B cell (primary cell): ENCODE data around the gene TRIM46. TPM values are rescaled to one million over a fixed set of nuclear protein-coding genes. Genes with fewer than 3 reads are reported as not detected.

Experiments
- ATAC-seq: fragments of 200-7000 bp; cut with Tn5 transposase; one replicate; pipeline ENCODE4 v1.10.0; 2021; ENCODE audit warnings: low read depth, mild to moderate bottlenecking, moderate number of reproducible peaks, moderate library complexity
- CTCF ChIA-PET: fragments of 350-600 bp; sonication (Branson Sonifier 250); formaldehyde crosslinking; loops from one replicate; lab custom pipeline; 2021; ENCODE audit warnings: antibody characterized with exemption, inconsistent platforms; lab: Charles Lee
- POLR2A ChIA-PET: fragments of 350-600 bp; sonication (Branson Sonifier 250); formaldehyde crosslinking; loops from one replicate; lab custom pipeline; 2021; ENCODE audit warnings: antibody characterized with exemption; lab: Charles Lee
- DNase-seq: peaks from one replicate; pipeline ENCODE4 v3.0.0; 2013
- H2AFZ ChIP-seq: 2 replicates; pipeline ENCODE4 v1.6.1; 2012; ENCODE audit warnings: mild to moderate bottlenecking, low read depth, low read length; ENCODE audit not compliant: insufficient read depth, poor library complexity, severe bottlenecking
- H3K27ac ChIP-seq, 2 donors: 1 replicate in 1 of 2; 2 replicates in 1 of 2; pipeline ENCODE4 v1.5.1; 2012 to 2013; ENCODE audit warnings: low read length in 2 of 2, mild to moderate bottlenecking in 2 of 2, moderate library complexity in 1 of 2
- H3K27me3 ChIP-seq, 4 experiments: fragments of 200-600 bp in 1 of 4; sonication (generic) in 1 of 4; replicated peaks in 1 of 4; 1 replicate in 2 of 4; 2 replicates in 2 of 4; pipeline versions ENCODE4 v1.6.1 to v1.7.0; 2013 to 2016; ENCODE audit warnings: low read length in 3 of 4, mild to moderate bottlenecking in 2 of 4, mixed read lengths in 1 of 4, moderate library complexity in 1 of 4; ENCODE audit not compliant: insufficient read depth in 4 of 4, control insufficient read depth in 3 of 4; ENCODE audit errors: control extremely low read depth in 1 of 4
- H3K36me3 ChIP-seq, 2 experiments: replicated peaks in 1 of 2; 1 replicate in 1 of 2; 2 replicates in 1 of 2; pipeline versions ENCODE4 v1.6.1 to v1.7.1; 2013; ENCODE audit warnings: low read length in 1 of 2; ENCODE audit not compliant: insufficient read depth in 2 of 2, control insufficient read depth in 1 of 2; ENCODE audit errors: control extremely low read depth in 1 of 2, extremely low read depth in 1 of 2
- H3K4me1 ChIP-seq, 2 donors: fragments of 200-600 bp in 1 of 2; sonication (generic) in 1 of 2; 1 replicate in 1 of 2; 2 replicates in 1 of 2; pipeline versions ENCODE4 v1.5.1 to v1.6.1; 2013 to 2017; ENCODE audit warnings: low read length in 2 of 2; ENCODE audit not compliant: control insufficient read depth in 2 of 2, insufficient read depth in 2 of 2
- H3K4me2 ChIP-seq: replicated peaks from 2 replicates; pipeline ENCODE3; 2012; ENCODE audit warnings: mild to moderate bottlenecking, low read depth, low read length; ENCODE audit not compliant: poor library complexity, severe bottlenecking
- H3K4me3 ChIP-seq, 5 experiments: fragments of 200-600 bp in 1 of 5; sonication (generic) in 1 of 5; 1 replicate in 3 of 5; 2 replicates in 2 of 5; pipeline versions ENCODE4 v1.5.1 to v1.7.0; 2011 to 2016; ENCODE audit warnings: low read length in 4 of 5, mild to moderate bottlenecking in 4 of 5, low read depth in 2 of 5, control low read depth in 1 of 5, moderate library complexity in 1 of 5; ENCODE audit not compliant: insufficient read depth in 1 of 5; ENCODE audit errors: control extremely low read depth in 1 of 5, extremely low read depth in 1 of 5
- H3K79me2 ChIP-seq: fragments of 200-600 bp; sonication (generic); one replicate; pipeline ENCODE4 v1.6.0; 2016; ENCODE audit warnings: low read length; ENCODE audit not compliant: control insufficient read depth, insufficient read depth
- H3K9ac ChIP-seq: fragments of 200-600 bp; sonication (generic); 2 replicates; pipeline ENCODE4 v1.6.1; 2017; ENCODE audit warnings: mild to moderate bottlenecking, low read length, moderate library complexity
- H3K9me3 ChIP-seq, 3 donors: one replicate each; pipeline versions ENCODE4 v1.6.1 to v1.7.1; 2013; ENCODE audit warnings: low read length in 2 of 3; ENCODE audit not compliant: control insufficient read depth in 2 of 3, insufficient read depth in 1 of 3; ENCODE audit errors: control extremely low read depth in 1 of 3
- H4K20me1 ChIP-seq: 2 replicates; pipeline ENCODE4 v1.6.0; 2012; ENCODE audit warnings: mild to moderate bottlenecking, low read length; ENCODE audit not compliant: insufficient read depth, control insufficient read depth, poor library complexity, severe bottlenecking
- H3K27ac Mint-ChIP-seq: one replicate; pipeline ENCODE4 v1.8.0; 2021; ENCODE audit warnings: mixed read lengths
- H3K27me3 Mint-ChIP-seq: one replicate; pipeline ENCODE4 v1.8.0; 2021; ENCODE audit warnings: mixed read lengths
- H3K4me1 Mint-ChIP-seq: one replicate; pipeline ENCODE4 v1.8.0; 2021; ENCODE audit warnings: mixed read lengths
- H3K4me3 Mint-ChIP-seq: one replicate; pipeline ENCODE4 v1.8.0; 2021; ENCODE audit warnings: mixed read lengths
- H3K9me3 Mint-ChIP-seq: one replicate; pipeline ENCODE4 v1.8.0; 2022; ENCODE audit warnings: mixed read lengths; ENCODE audit not compliant: insufficient read depth
- EZH2 ChIP-seq: IDR thresholded peaks from 2 replicates; pipeline ENCODE4 v1.6.1; 2012; ENCODE audit warnings: borderline replicate concordance, low read depth, mild to moderate bottlenecking, moderate library complexity, low read length; ENCODE audit not compliant: insufficient read depth, poor library complexity, severe bottlenecking
- WGBS: methylation state at CpG from one replicate; pipeline ENCODE4 v1.1.5; 2013; ENCODE audit warnings: missing lambda C conversion rate; ENCODE audit not compliant: insufficient coverage; 5-methylcytosine and 5-hydroxymethylcytosine counted together
- intact Hi-C: fragments of 100-400 bp; cut with micrococcal nuclease; formaldehyde crosslinking; loops from one replicate; pipeline ENCODE4 v1.10.0; 2022
- polyA plus RNA-seq: library from polyadenylated mRNA; depleted of rRNA; stranded (reverse); fragments of >200 nt; gene quantifications from 2 replicates; pipeline ENCODE4 v1.2.3, GENCODE V29; 2012
- total RNA-seq, 2 donors: library from RNA; stranded (reverse); fragments of 120-200 nt in 1 of 2; gene quantifications; 1 replicate in 1 of 2; 2 replicates in 1 of 2; pipeline versions ENCODE4 v1.2.3 to v1.2.4, GENCODE V29; 2013 to 2022
- TF ChIP-seq, protein P1 (sequence below): fragments of 200-600 bp; IDR thresholded peaks from one replicate; pipeline ENCODE4 v1.8.0; 2022; ENCODE audit warnings: antibody characterized with exemption, mild to moderate bottlenecking

TRIM46 gene
- total and polyA plus RNA-seq, 2 donors (not counting 1 experiment from before 2014, with no cell fraction given) = 2.6 to 3.4 TPM

DNA sequence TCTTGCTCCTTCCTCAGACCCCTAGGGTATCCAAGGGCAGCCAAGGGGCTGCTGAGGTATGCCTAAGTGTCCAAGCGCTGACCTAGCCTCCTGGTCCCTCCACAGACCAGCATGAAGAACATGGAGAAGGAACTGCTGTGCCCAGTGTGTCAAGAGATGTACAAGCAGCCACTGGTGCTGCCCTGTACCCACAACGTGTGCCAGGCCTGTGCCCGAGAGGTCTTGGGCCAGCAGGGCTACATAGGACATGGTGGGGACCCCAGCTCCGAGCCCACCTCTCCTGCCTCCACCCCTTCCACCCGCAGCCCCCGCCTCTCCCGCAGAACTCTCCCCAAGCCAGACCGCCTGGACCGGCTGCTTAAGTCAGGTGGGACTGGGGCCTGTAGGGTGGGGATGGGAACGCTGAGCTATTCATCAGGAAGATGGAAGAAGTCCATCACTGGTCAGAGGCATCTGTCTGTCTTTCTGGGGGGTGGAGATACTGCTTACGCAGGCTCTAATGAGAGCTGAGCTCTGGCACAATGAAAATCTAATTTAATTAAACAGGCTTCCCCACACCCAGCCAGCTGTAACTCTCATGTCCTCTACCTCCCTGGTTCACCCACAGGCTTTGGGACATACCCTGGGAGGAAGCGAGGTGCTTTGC is 1.8 kb downstream of the TRIM46 start:
- no peaks in the 10 kb centered on the region for H3K9me3 Mint-ChIP-seq
- H3K27me3 Mint-ChIP-seq = no peaks in the 10 kb centered on the region
- ATAC-seq (no peak), DNase-seq (peak; percentile 37)
- ChIA-PET CTCF (interaction anchor here (0.6 to 12.7 kb wide), 15 partner anchors 10 to 394 kb away, joined by 3 to 196 read pairs (median 4); partner anchors contain the start of genes MTX1 and THBS3), POLR2A (interaction anchor here (0.6 to 2.4 kb wide), 3 partner anchors 18 to 52 kb away, joined by 3 to 15 read pairs (median 8); partner anchors contain the start of gene SLC50A1)
- WGBS = 96% methylated on average over 8 of the region's 12 CpGs
- H3K27ac ChIP-seq = no peak overlapping the region
- H3K36me3 ChIP-seq = peaks cover 0 to 6% of the 10 kb centered on the region in 2 experiments
- no peak overlapping the region for H3K9ac ChIP-seq
- no peaks in the 10 kb centered on the region for H3K9me3 ChIP-seq
- H3K4me1 ChIP-seq = peaks cover 24 to 33% of the 10 kb centered on the region in 2 donors
- no peaks in the 10 kb centered on the region for H4K20me1 ChIP-seq
- peaks cover 35% of the 10 kb centered on the region for H3K4me1 Mint-ChIP-seq
- H3K4me3 ChIP-seq = no peak overlapping the region
- peaks cover 29% of the 10 kb centered on the region for H3K79me2 ChIP-seq
- H2AFZ ChIP-seq = no peak overlapping the region
- TF ChIP-seq EZH2 = no peak
- TF ChIP-seq, protein P1, sequence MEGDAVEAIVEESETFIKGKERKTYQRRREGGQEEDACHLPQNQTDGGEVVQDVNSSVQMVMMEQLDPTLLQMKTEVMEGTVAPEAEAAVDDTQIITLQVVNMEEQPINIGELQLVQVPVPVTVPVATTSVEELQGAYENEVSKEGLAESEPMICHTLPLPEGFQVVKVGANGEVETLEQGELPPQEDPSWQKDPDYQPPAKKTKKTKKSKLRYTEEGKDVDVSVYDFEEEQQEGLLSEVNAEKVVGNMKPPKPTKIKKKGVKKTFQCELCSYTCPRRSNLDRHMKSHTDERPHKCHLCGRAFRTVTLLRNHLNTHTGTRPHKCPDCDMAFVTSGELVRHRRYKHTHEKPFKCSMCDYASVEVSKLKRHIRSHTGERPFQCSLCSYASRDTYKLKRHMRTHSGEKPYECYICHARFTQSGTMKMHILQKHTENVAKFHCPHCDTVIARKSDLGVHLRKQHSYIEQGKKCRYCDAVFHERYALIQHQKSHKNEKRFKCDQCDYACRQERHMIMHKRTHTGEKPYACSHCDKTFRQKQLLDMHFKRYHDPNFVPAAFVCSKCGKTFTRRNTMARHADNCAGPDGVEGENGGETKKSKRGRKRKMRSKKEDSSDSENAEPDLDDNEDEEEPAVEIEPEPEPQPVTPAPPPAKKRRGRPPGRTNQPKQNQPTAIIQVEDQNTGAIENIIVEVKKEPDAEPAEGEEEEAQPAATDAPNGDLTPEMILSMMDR = no peak
- no peak overlapping the region for H3K27ac Mint-ChIP-seq
- peak overlapping the region; percentile 45 for H3K4me3 Mint-ChIP-seq
- no peak overlapping the region for H3K4me2 ChIP-seq
- H3K27me3 ChIP-seq = no peaks in the 10 kb centered on the region
- intact Hi-C loops = no loop called here

DNA sequence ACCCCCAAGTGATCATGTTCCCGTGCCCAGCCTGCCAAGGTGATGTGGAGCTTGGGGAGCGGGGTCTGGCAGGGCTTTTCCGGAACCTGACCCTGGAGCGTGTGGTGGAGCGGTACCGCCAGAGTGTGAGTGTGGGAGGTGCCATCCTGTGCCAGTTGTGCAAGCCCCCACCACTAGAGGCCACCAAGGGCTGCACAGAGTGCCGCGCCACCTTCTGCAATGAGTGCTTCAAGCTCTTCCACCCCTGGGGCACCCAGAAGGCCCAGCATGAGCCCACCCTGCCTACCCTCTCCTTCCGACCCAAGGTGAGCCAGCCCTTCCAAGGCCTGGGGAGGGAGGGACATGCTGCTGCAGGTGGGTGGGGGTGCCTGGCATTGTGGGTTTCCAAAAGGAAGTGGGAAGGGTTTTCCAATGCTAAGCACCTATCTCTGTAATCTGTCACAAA is 2.3 kb downstream of the TRIM46 start:
- 92% methylated on average over 6 of the region's 9 CpGs for WGBS
- H3K79me2 ChIP-seq = peaks cover 24% of the 10 kb centered on the region
- H3K9me3 Mint-ChIP-seq = no peaks in the 10 kb centered on the region
- H3K4me2 ChIP-seq = no peak overlapping the region
- intact Hi-C loops = loop anchor here (1.0 to 2.0 kb wide), 4 partner anchors 17 to 147 kb away; partner anchors contain the start of gene MTX1
- H3K4me3 ChIP-seq = no peak overlapping the region
- peaks cover 0 to under 1% of the 10 kb centered on the region in 2 experiments for H3K36me3 ChIP-seq
- H3K27ac ChIP-seq = no peak overlapping the region
- peaks cover 24 to 33% of the 10 kb centered on the region in 2 donors for H3K4me1 ChIP-seq
- peak overlapping the region; percentile 33 for H3K4me3 Mint-ChIP-seq
- H3K27me3 ChIP-seq = no peaks in the 10 kb centered on the region
- ATAC-seq = no peak
- peak; percentile 42 for DNase-seq
- TF ChIP-seq, protein P1 = no peak
- no peak for TF ChIP-seq EZH2
- no peaks in the 10 kb centered on the region for H4K20me1 ChIP-seq
- H3K9ac ChIP-seq = no peak overlapping the region
- H3K9me3 ChIP-seq = no peaks in the 10 kb centered on the region
- no peak overlapping the region for H3K27ac Mint-ChIP-seq
- peaks cover 35% of the 10 kb centered on the region for H3K4me1 Mint-ChIP-seq
- H3K27me3 Mint-ChIP-seq = no peaks in the 10 kb centered on the region
- H2AFZ ChIP-seq = no peak overlapping the region
- ChIA-PET CTCF (interaction anchor here (0.6 to 12.7 kb wide), 7 partner anchors 9 to 393 kb away, joined by 3 to 196 read pairs (median 31); partner anchors contain the start of genes MTX1 and THBS3), POLR2A (interaction anchor here (0.6 to 2.4 kb wide), 3 partner anchors 18 to 52 kb away, joined by 3 to 15 read pairs (median 8); partner anchors contain the start of gene SLC50A1)
